NCI-H2107 treated with DMSO at 0.1 percent for 48 hours (cell line): ENCODE results near the gene ST6GALNAC1.

Source experiments
- DNase-seq: peaks from one replicate; lab custom pipeline; 2025; ENCODE audit not compliant: unreplicated experiment; lab: John Stamatoyannopoulos, UW

The ST6GALNAC1 gene

GRCh38 chr17:76584427-76585032 lies 59.0 kb downstream of the ST6GALNAC1 start:
- no peak for DNase-seq

DNA sequence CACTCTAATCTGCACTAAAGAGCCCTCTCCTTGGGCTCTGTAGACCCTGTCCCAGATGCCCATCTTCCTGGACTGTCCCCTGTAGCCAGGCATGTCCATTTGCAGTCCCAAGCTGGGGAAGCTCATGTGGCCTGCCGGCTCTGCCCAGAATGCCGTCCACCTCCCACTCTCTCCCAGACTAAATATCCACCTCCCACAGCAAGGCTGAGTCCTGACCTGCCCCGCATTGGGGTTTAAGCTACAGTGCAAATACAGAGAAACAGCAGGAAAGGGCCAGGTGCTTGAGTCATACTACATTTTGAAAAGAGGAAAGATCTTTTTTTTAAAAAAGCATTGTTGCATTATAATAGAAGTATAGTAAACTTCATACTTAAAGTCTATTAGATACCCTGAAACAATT lies 60.9 kb downstream of the ST6GALNAC1 start:
- DNase-seq: no peak

DNA sequence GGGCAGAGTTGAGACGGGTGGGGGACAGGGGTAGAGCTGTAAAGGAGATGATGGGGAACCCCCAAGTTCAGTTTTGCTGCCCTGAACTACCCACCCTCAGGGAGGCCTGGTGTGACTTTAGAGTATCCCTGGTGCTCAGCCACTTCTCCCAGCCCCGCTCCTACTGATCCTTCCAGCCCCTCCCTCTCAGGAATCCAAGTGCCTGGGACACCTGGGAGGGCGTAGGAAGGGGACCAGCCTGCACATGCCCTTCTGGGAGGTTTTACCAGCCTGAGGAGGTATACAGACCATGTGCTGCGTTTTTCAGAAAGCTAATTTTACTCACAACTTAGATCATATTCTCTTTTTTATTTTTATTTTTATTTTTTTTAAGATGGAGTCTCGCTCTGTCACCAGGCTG lies 62.0 kb downstream of the ST6GALNAC1 start:
- DNase-seq: no peak

GRCh38 chr17:76579281-76579680 lies 64.3 kb downstream of the ST6GALNAC1 start:
- no peak for DNase-seq

DNA sequence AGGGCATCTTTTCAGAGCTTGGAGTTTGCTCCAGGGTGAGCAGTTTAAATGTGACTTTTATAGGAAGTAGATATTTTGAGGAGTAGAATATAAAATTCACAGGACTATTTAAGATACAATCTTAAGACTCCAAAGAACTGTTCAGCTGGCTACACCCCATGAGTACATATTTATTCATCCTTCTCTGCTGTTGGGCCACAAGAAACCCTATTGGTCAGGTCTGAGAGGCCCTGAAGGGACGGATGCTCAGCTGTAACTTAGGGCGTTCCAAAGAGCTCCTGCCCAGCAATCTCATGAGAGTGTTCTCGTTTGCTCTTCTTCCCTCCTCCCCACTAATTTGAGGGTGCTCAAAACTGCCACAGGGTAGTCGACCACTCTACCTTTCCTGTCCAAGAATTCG lies 65.2 kb downstream of the ST6GALNAC1 start:
- DNase-seq: no peak

DNA sequence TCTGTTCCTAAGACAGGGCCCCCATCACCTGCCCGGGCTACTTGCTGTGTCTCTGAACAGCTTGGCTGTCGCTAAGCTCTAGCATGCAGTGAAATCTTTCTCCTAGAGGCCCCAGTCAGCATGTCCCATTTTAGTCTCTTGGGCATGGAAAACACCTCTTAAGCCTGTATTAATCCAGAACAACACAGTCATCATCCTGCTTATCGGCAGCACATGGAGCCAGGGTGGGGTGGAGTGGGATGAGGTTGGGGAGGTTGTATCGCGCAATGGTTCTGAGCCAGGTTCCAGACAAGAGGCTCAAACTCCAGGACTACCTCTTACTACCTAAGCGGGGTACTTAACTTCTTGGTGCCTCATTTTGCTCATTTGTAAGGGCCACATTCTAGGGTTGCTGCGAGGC lies 65.7 kb downstream of the ST6GALNAC1 start:
- DNase-seq: no peak

DNA sequence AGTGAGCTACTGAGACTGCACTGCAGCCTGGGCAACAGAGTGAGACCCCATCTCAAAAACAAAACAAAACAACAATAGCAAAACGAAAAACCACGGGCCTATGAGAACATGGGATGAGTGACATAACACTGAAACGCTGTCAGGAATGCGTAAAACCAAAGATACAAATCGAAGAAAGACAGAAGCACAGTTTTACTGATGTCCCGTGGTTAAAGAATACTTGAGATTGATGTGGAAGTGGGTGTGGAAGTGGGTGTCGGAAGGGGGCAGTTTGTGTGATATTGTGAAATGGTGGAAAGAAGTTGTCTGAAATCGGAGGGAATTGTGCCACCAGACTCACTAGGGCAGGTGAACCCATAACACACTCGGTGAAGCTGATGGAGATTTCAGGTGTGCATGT lies 67.4 kb downstream of the ST6GALNAC1 start:
- no peak for DNase-seq

DNA sequence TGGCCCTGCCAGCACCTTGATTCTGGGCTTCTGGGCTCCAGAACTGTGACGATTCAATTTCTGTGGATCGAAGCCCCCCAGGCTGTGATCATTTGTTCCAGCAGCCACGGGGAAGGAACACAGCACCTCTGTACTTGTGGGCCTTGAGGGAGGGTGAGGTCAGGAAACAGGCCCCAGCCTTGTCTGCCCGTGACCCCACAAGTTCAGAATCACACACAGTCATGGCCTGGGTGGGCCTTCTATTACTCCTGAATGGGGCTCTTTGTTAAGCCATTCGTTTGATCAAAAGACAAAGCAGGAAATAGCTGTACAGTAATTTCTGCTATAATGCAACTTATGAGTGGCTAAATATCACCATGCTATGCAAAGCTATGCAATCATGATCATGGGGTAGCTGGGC lies 68.0 kb downstream of the ST6GALNAC1 start:
- no peak for DNase-seq
